ENCODE data around the gene PISD.

GRCh38 chr22:31659246-31659645 is 2.8 kb downstream of the PISD start:
- no peak for TF ChIP-seq CTCF (IDR thresholded peaks at IDR 0.05)
- TF ChIP-seq POLR2A (IDR thresholded peaks at IDR 0.05), result no peak

All from adrenal gland (tissue), 5 donors.